A673 (cell line): ENCODE measurements around the gene TLE6.

Experiments
- CTCF ChIP-seq: fragments of 300-800, 200-600 bp; sonication (generic); conservative IDR thresholded peaks from 2 replicates; pipeline ENCODE4 v1.5.1; 2017; ENCODE audit warnings: low read depth, mild to moderate bottlenecking, antibody characterized with exemption, low read length, moderate library complexity, mixed read lengths
- EZH2 ChIP-seq: fragments of 200-600 bp; sonication (generic); IDR thresholded peaks from 2 replicates; pipeline ENCODE4 v1.6.1; 2017; ENCODE audit warnings: borderline replicate concordance, low read depth, mild to moderate bottlenecking, mixed read lengths, antibody characterized with exemption, low read length; ENCODE audit not compliant: poor library complexity, severe bottlenecking

- TF ChIP-seq CTCF = no peak
- no peak for TF ChIP-seq EZH2
Observed at GRCh38 chr19:2973229-2973628, 4.1 kb upstream of the TLE6 start.
